BE2C (cell line): Measurements from ENCODE around the gene RANBP3.

Source experiments
- DNase-seq: peaks from one replicate; pipeline ENCODE4 v3.0.0-alpha.2; 2020
- H3K27me3 ChIP-seq: fragments of 250-450 bp; sonication (Bioruptor Pico); 2 replicates; pipeline ENCODE4 v1.5.1; 2020; ENCODE audit warnings: mild to moderate bottlenecking
- H3K36me3 ChIP-seq: fragments of 250-450 bp; sonication (Bioruptor Pico); 2 replicates; pipeline ENCODE4 v1.5.1; 2020; ENCODE audit warnings: mild to moderate bottlenecking
- H3K4me1 ChIP-seq: fragments of 250-450 bp; sonication (Bioruptor Pico); 2 replicates; pipeline ENCODE4 v1.5.1; 2020
- H3K4me3 ChIP-seq: 2 replicates; pipeline ENCODE4 v1.5.1; 2011; ENCODE audit warnings: low read depth, low read length
- H3K9me3 ChIP-seq: fragments of 250-450 bp; sonication (Bioruptor Pico); 2 replicates; pipeline ENCODE4 v1.5.1; 2020
- CTCF ChIP-seq: IDR thresholded peaks from 2 replicates; pipeline ENCODE4 v1.5.1; 2012; ENCODE audit warnings: mild to moderate bottlenecking, low read depth, low read length

Gene RANBP3

GRCh38 chr19:5926641-5927440 is 51.1 kb downstream of the RANBP3 start:
- peaks cover 87% of the 10 kb centered on the region for H3K36me3 ChIP-seq
- H3K27me3 ChIP-seq = no peaks in the 10 kb centered on the region
- no peak overlapping the region for H3K4me3 ChIP-seq
- H3K4me1 ChIP-seq = peaks cover 10% of the 10 kb centered on the region
- no peak for TF ChIP-seq CTCF
- DNase-seq = peak; percentile 47
- no peaks in the 10 kb centered on the region for H3K9me3 ChIP-seq

GRCh38 chr19:5925830-5926427 is 52.0 kb downstream of the RANBP3 start:
- H3K4me1 ChIP-seq = peaks cover 10% of the 10 kb centered on the region
- no peaks in the 10 kb centered on the region for H3K27me3 ChIP-seq
- DNase-seq = no peak
- no peaks in the 10 kb centered on the region for H3K9me3 ChIP-seq
- TF ChIP-seq CTCF = no peak
- H3K4me3 ChIP-seq = no peak overlapping the region
- peaks cover 90% of the 10 kb centered on the region for H3K36me3 ChIP-seq

- Histone ChIP-seq H3K4me1 (no peaks in the 10 kb centered on the region; the same call in 1 of the 2 replicates), H3K9me3 (no peaks in the 10 kb centered on the region), H3K36me3 (peaks cover 93% of the 10 kb centered on the region), H3K27me3 (no peaks in the 10 kb centered on the region), H3K4me3 (no peak overlapping the region)
- no peak for TF ChIP-seq CTCF
- no peak for DNase-seq
These were observed 54.6 kb downstream of the RANBP3 start for GRCh38 chr19:5923356-5923755.

GRCh38 chr19:5922161-5922545 is 55.8 kb downstream of the RANBP3 start:
- Histone ChIP-seq H3K36me3 (peaks cover 89% of the 10 kb centered on the region), H3K4me1 (no peaks in the 10 kb centered on the region; the same call in 1 of the 2 replicates), H3K27me3 (no peaks in the 10 kb centered on the region), H3K4me3 (no peak overlapping the region), H3K9me3 (no peaks in the 10 kb centered on the region)
- TF ChIP-seq CTCF = no peak
- DNase-seq = no peak

- H3K9me3 ChIP-seq = no peaks in the 10 kb centered on the region
- no peak overlapping the region for H3K4me3 ChIP-seq
- TF ChIP-seq CTCF = no peak
- peaks cover 89% of the 10 kb centered on the region for H3K36me3 ChIP-seq
- peaks cover 4% of the 10 kb centered on the region for H3K4me1 ChIP-seq
- no peaks in the 10 kb centered on the region for H3K27me3 ChIP-seq
- DNase-seq = no peak
These were observed 56.3 kb downstream of the RANBP3 start for GRCh38 chr19:5921516-5922160.
